WI38 (cell line): ENCODE measurements around the gene SMCO1.

Experiments
- H3K4me3 ChIP-seq: 2 replicates; pipeline ENCODE4 v1.5.1; 2011; ENCODE audit warnings: low read depth, mild to moderate bottlenecking, control low read depth, low read length
- CTCF ChIP-seq: IDR thresholded peaks from 2 replicates; pipeline ENCODE4 v1.5.1; 2012; ENCODE audit warnings: low read depth, mild to moderate bottlenecking, control low read depth, low read length

The SMCO1 gene

GRCh38 chr3:196499061-196499460 lies 16.1 kb downstream of the SMCO1 start:
- TF ChIP-seq CTCF: no peak
- no peak overlapping the region for H3K4me3 ChIP-seq

GRCh38 chr3:196498297-196498696 lies 16.8 kb downstream of the SMCO1 start:
- TF ChIP-seq CTCF: no peak
- H3K4me3 ChIP-seq: no peak overlapping the region

- H3K4me3 ChIP-seq: no peak overlapping the region
- no peak for TF ChIP-seq CTCF
These were observed 19.0 kb downstream of the SMCO1 start for GRCh38 chr3:196496183-196496582.

GRCh38 chr3:196493292-196493691 lies 21.9 kb downstream of the SMCO1 start:
- no peak for TF ChIP-seq CTCF

GRCh38 chr3:196492080-196492479 lies 23.1 kb downstream of the SMCO1 start:
- no peak overlapping the region for H3K4me3 ChIP-seq
- no peak for TF ChIP-seq CTCF

More at GRCh38 chr3:196493292-196493691, 21.9 kb downstream of the SMCO1 start:
- no peak overlapping the region for H3K4me3 ChIP-seq

- no peak overlapping the region for H3K4me3 ChIP-seq
- no peak for TF ChIP-seq CTCF
These were observed 25.4 kb downstream of the SMCO1 start for GRCh38 chr3:196489747-196490146.

- H3K4me3 ChIP-seq: no peak overlapping the region
- TF ChIP-seq CTCF: no peak
These were observed 28.9 kb downstream of the SMCO1 start for GRCh38 chr3:196486263-196486662.
